ENCODE results near the gene BIRC6. TPM values are rescaled to one million over a fixed set of nuclear protein-coding genes. Genes with fewer than 3 reads are reported as not detected.

The BIRC6 gene
- total and polyA plus RNA-seq, 2 of the 8 experiments (the other 6 are each of a cell fraction or from before 2014, with no cell fraction given) = 32.5 to 69.5 TPM

DNA sequence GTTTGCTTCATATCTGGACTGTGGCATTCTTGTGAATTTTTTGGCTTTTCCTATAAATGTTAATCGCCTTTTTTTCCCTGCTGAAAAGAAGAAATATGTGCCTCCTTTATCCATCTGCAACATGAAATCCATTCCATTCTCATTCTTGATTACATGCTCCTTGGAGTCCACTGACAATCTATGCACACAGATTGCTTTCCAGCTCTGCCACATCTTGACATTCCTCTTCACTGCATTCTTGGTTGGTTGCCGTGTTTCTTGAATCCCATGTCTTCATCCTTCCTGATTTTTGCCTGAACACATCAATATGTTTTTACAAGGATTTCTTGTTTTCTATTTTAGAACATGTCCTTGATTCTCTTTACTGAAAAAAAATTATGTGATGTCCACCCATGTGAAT lies 26.7 kb upstream of the BIRC6 start:
- no peak overlapping the region for H3K27ac ChIP-seq (ENCODE audit: low read depth, low read length)
- no peaks in the 10 kb centered on the region for H3K79me2 ChIP-seq (ENCODE audit: control insufficient read depth in 1 of 2, insufficient read depth in 2 of 2, low read length in 2 of 2)
- no peak overlapping the region for H3K4me3 ChIP-seq (ENCODE audit: extremely low read depth in 1 of 4, insufficient read depth in 2 of 4, low read depth in 3 of 4, low read length in 4 of 4)
- H4K91ac ChIP-seq (replicated peaks; ENCODE audit: insufficient read length, low read length) = no peak overlapping the region
- WGBS, 2 experiments (ENCODE audit: extremely low coverage in 1 of 2, insufficient coverage in 1 of 2, insufficient read length in 1 of 2, insufficient replicate concordance in 2 of 2, low coverage in 1 of 2, low lambda C conversion rate in 2 of 2, missing lambda C conversion rate in 1 of 2) = 89% methylated on average over 2 of the region's 2 CpGs; no CpG with 5 or more reads in 1 of the 2 experiments
- H2BK12ac ChIP-seq (ENCODE audit: low read depth, low read length) = no peak overlapping the region
- no peak overlapping the region for H2BK120ac ChIP-seq (replicated peaks; ENCODE audit: low read depth, low read length)
- H3K27me3 ChIP-seq (replicated peaks in 1 of 4; ENCODE audit: control insufficient read depth in 3 of 4, extremely low read depth in 1 of 4, insufficient read depth in 3 of 4, low read length in 3 of 4) = no peaks in the 10 kb centered on the region
- no peak overlapping the region for H4K8ac ChIP-seq (ENCODE audit: extremely low read depth, insufficient read depth, low read length)
- H3K9me3 ChIP-seq (ENCODE audit: insufficient read depth in 2 of 2, low read depth in 1 of 2, low read length in 1 of 2) = no peaks in the 10 kb centered on the region
- H4K20me1 ChIP-seq (replicated peaks in 1 of 2; ENCODE audit: control insufficient read depth in 1 of 2, insufficient read depth in 2 of 2, low read length in 2 of 2) = no peaks in the 10 kb centered on the region
- H4K5ac ChIP-seq (ENCODE audit: insufficient read length, low read depth, low read length) = no peak overlapping the region
- no peak overlapping the region for H2BK5ac ChIP-seq (ENCODE audit: low read depth, low read length)
- no peak overlapping the region for H2AFZ ChIP-seq (ENCODE audit: low read length)
- H3K18ac ChIP-seq (ENCODE audit: extremely low read depth, low read length) = no peak overlapping the region
- H2AK5ac ChIP-seq (ENCODE audit: low read depth, low read length) = no peak overlapping the region
- no peak overlapping the region for H3K4ac ChIP-seq (replicated peaks; ENCODE audit: insufficient read length, low read depth, low read length)
- no peak overlapping the region for H3K14ac ChIP-seq (ENCODE audit: insufficient read length)
- H3K23ac ChIP-seq (ENCODE audit: insufficient read length) = no peak overlapping the region
- no peaks in the 10 kb centered on the region for H3K79me1 ChIP-seq (ENCODE audit: low read depth, low read length)
- CTCF ChIA-PET (ENCODE audit: partially characterized antibody) = no interaction called here
- DNase-seq (ENCODE audit: low read depth in 1 of 2, low spot score in 2 of 2) (no peak), FAIRE-seq (no peak)
- no peaks in the 10 kb centered on the region for H3K36me3 ChIP-seq (ENCODE audit: control insufficient read depth in 2 of 4, insufficient read depth in 4 of 4, low read length in 3 of 4)
- H3K56ac ChIP-seq (replicated peaks; ENCODE audit: insufficient read length, low read depth, low read length) = no peak overlapping the region
- no peaks in the 10 kb centered on the region for H3K23me2 ChIP-seq (ENCODE audit: low read depth, low read length)
- no peak overlapping the region for H2BK15ac ChIP-seq (ENCODE audit: low read length)
- no peak overlapping the region for H2BK20ac ChIP-seq (ENCODE audit: low read length)
- no peak overlapping the region for H3K4me2 ChIP-seq (ENCODE audit: insufficient read depth in 1 of 2, low read depth in 2 of 2, low read length in 2 of 2)
- no peaks in the 10 kb centered on the region for H3K4me1 ChIP-seq (replicated peaks in 1 of 4; ENCODE audit: control insufficient read depth in 3 of 4, insufficient read depth in 4 of 4, low read length in 3 of 4)
- no peak overlapping the region for H3K9ac ChIP-seq (replicated peaks in 1 of 4; ENCODE audit: extremely low read depth in 1 of 4, low read depth in 3 of 4, low read length in 3 of 4)
- POLR2A ChIA-PET (ENCODE audit: partially characterized antibody) = no interaction called here
- TF ChIP-seq BRCA1 (IDR thresholded peaks at IDR 0.05; ENCODE audit: low read depth, low read length) (no peak), TAF7 (optimal IDR thresholded peaks at IDR 0.05; ENCODE audit: borderline replicate concordance, low read depth, low read length) (no peak), SAP30 (IDR thresholded peaks at IDR 0.05; ENCODE audit: insufficient read depth, insufficient replicate concordance, low read length) (no peak), HDAC6 (IDR thresholded peaks at IDR 0.05; ENCODE audit: low read depth, low read length) (no peak), SIRT6 (IDR thresholded peaks at IDR 0.05; ENCODE audit: low read length) (no peak), CREB1 (IDR thresholded peaks at IDR 0.05) (no peak), EGR1 (IDR thresholded peaks at IDR 0.05; ENCODE audit: borderline replicate concordance, low read depth, low read length) (no peak), TCF12 (IDR thresholded peaks at IDR 0.05; ENCODE audit: low read depth, low read length) (no peak), KDM5A (IDR thresholded peaks at IDR 0.05; ENCODE audit: low read length) (no peak), SIN3A (conservative IDR thresholded peaks at IDR 0.05 in 1 of 2, IDR thresholded peaks at IDR 0.05 in 1 of 2; ENCODE audit: low read depth in 1 of 2, low read length in 2 of 2) (no peak), SIX5 (IDR thresholded peaks at IDR 0.05; ENCODE audit: low read depth, low read length) (no peak), SRF (IDR thresholded peaks at IDR 0.05; ENCODE audit: low read depth, low read length) (no peak), FOSL1 (IDR thresholded peaks at IDR 0.05; ENCODE audit: insufficient read depth, low read depth, low read length) (no peak), ATF3 (IDR thresholded peaks at IDR 0.05; ENCODE audit: insufficient read depth, low read depth, low read length) (no peak), CEBPB (IDR thresholded peaks at IDR 0.05; ENCODE audit: low read depth, low read length) (no peak), TEAD4 (IDR thresholded peaks at IDR 0.05; ENCODE audit: low read depth, low read length) (no peak)

All from H1 (cell line).